DND-41 (cell line): ENCODE data around the gene ATAD3C.

ENCODE experiments used
- ATAC-seq: fragments of 200-7000 bp; cut with Tn5 transposase; 3 replicates; pipeline ENCODE4 v1.9.1; 2021; ENCODE audit warnings: low read depth; ENCODE audit not compliant: insufficient read depth
- DNase-seq: peaks from one replicate; pipeline ENCODE4 v3.0.0-alpha.2; 2020
- H2AFZ ChIP-seq: 2 replicates; pipeline ENCODE4 v1.6.0; 2012; ENCODE audit warnings: low read depth, low read length
- H3K27ac ChIP-seq: 2 replicates; pipeline ENCODE4 v1.5.1; 2012; ENCODE audit warnings: low read length, inconsistent platforms
- H3K27me3 ChIP-seq: fragments of 200-600 bp; sonication (generic); 2 replicates; pipeline ENCODE4 v1.6.0; 2012; ENCODE audit warnings: low read length, mild to moderate bottlenecking, inconsistent platforms; ENCODE audit not compliant: insufficient read depth, poor library complexity
- H3K36me3 ChIP-seq: 2 replicates; pipeline ENCODE4 v1.5.1; 2012; ENCODE audit warnings: low read length, inconsistent platforms; ENCODE audit not compliant: insufficient read depth
- H3K4me1 ChIP-seq: 2 replicates; pipeline ENCODE4 v1.5.1; 2012; ENCODE audit warnings: mild to moderate bottlenecking, low read length; ENCODE audit not compliant: insufficient read depth
- H3K4me2 ChIP-seq: 2 replicates; pipeline ENCODE4 v1.6.0; 2012; ENCODE audit warnings: mild to moderate bottlenecking, moderate library complexity, low read length, inconsistent platforms; ENCODE audit not compliant: insufficient read depth
- H3K4me3 ChIP-seq, 2 experiments: fragments of 200-600 bp in 1 of 2; shearing (Covaris generic) in 1 of 2; 2 replicates each; pipeline ENCODE4 v1.5.1; 2012 to 2016; ENCODE audit warnings: inconsistent platforms in 2 of 2, low read length in 2 of 2, mild to moderate bottlenecking in 2 of 2, low read depth in 1 of 2, moderate library complexity in 1 of 2
- H3K79me2 ChIP-seq: 2 replicates; pipeline ENCODE4 v1.6.0; 2012; ENCODE audit warnings: low read length, inconsistent platforms; ENCODE audit not compliant: insufficient read depth
- H3K9ac ChIP-seq: 2 replicates; pipeline ENCODE4 v1.6.0; 2012; ENCODE audit warnings: low read depth, mild to moderate bottlenecking, inconsistent platforms, low read length, moderate library complexity
- H3K9me3 ChIP-seq: 2 replicates; pipeline ENCODE4 v1.5.1; 2012; ENCODE audit warnings: low read length, moderate library complexity, mild to moderate bottlenecking, inconsistent platforms; ENCODE audit not compliant: insufficient read depth, severe bottlenecking
- H4K20me1 ChIP-seq: 2 replicates; pipeline ENCODE4 v1.6.0; 2012; ENCODE audit warnings: low read length; ENCODE audit not compliant: insufficient read depth
- EZH2 ChIP-seq: IDR thresholded peaks from 3 replicates; pipeline ENCODE4 v1.6.1; 2012; ENCODE audit warnings: borderline replicate concordance, low read depth, mild to moderate bottlenecking, moderate library complexity, low read length, inconsistent platforms; ENCODE audit not compliant: severe bottlenecking
- TF ChIP-seq, protein P1 (sequence below): IDR thresholded peaks from 2 replicates; pipeline ENCODE4 v1.5.1; 2012; ENCODE audit warnings: borderline replicate concordance, low read length, moderate library complexity, mild to moderate bottlenecking; ENCODE audit not compliant: poor library complexity, severe bottlenecking; ENCODE audit errors: extremely low read depth

Gene ATAD3C

GRCh38 chr1:1439546-1440261 lies 9.8 kb upstream of the ATAD3C start:
- Histone ChIP-seq H3K9ac (no peak overlapping the region), H2AFZ (no peak overlapping the region), H3K27me3 (no peaks in the 10 kb centered on the region), H3K27ac (no peak overlapping the region), H3K79me2 (no peaks in the 10 kb centered on the region), H3K4me2 (no peak overlapping the region), H3K9me3 (no peaks in the 10 kb centered on the region), H3K4me3 (no peak overlapping the region), H3K36me3 (no peaks in the 10 kb centered on the region), H3K4me1 (no peaks in the 10 kb centered on the region), H4K20me1 (no peaks in the 10 kb centered on the region)
- ATAC-seq, result no peak
- TF ChIP-seq, protein P1, sequence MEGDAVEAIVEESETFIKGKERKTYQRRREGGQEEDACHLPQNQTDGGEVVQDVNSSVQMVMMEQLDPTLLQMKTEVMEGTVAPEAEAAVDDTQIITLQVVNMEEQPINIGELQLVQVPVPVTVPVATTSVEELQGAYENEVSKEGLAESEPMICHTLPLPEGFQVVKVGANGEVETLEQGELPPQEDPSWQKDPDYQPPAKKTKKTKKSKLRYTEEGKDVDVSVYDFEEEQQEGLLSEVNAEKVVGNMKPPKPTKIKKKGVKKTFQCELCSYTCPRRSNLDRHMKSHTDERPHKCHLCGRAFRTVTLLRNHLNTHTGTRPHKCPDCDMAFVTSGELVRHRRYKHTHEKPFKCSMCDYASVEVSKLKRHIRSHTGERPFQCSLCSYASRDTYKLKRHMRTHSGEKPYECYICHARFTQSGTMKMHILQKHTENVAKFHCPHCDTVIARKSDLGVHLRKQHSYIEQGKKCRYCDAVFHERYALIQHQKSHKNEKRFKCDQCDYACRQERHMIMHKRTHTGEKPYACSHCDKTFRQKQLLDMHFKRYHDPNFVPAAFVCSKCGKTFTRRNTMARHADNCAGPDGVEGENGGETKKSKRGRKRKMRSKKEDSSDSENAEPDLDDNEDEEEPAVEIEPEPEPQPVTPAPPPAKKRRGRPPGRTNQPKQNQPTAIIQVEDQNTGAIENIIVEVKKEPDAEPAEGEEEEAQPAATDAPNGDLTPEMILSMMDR, result no peak
- no peak for TF ChIP-seq EZH2
- no peak for DNase-seq

- peak overlapping the region; percentile 29 for H2AFZ ChIP-seq
Observed at GRCh38 chr1:1440262-1441001, 9.1 kb upstream of the ATAD3C start.

GRCh38 chr1:1441002-1441888 lies 8.2 kb upstream of the ATAD3C start:
- Histone ChIP-seq H3K27ac (no peak overlapping the region), H3K27me3 (no peaks in the 10 kb centered on the region), H3K9me3 (no peaks in the 10 kb centered on the region), H3K4me2 (no peak overlapping the region; the same call in 1 of the 2 replicates), H4K20me1 (no peaks in the 10 kb centered on the region), H3K4me3 (no peak overlapping the region), H3K4me1 (no peaks in the 10 kb centered on the region), H3K36me3 (no peaks in the 10 kb centered on the region), H3K9ac (no peak overlapping the region), H3K79me2 (no peaks in the 10 kb centered on the region), H2AFZ (peak overlapping the region; percentile 29; the same call in 1 of the 2 replicates)
- DNase-seq (peak; percentile 55), ATAC-seq (peak; percentile 89)
- TF ChIP-seq, protein P1, result peak; percentile 91
- no peak for TF ChIP-seq EZH2

More at GRCh38 chr1:1440262-1441001, 9.1 kb upstream of the ATAD3C start:
- H3K4me2 ChIP-seq, result no peak overlapping the region; the same call in 1 of the 2 replicates
- no peaks in the 10 kb centered on the region for H3K36me3 ChIP-seq
- H3K9ac ChIP-seq, result no peak overlapping the region
- H3K27me3 ChIP-seq, result no peaks in the 10 kb centered on the region
- ATAC-seq (peak; percentile 11; the same call in 1 of the 3 replicates), DNase-seq (no peak)
- no peak for TF ChIP-seq EZH2
- TF ChIP-seq, protein P1, result no peak
- no peaks in the 10 kb centered on the region for H3K9me3 ChIP-seq
- H3K27ac ChIP-seq, result no peak overlapping the region
- H3K4me1 ChIP-seq, result no peaks in the 10 kb centered on the region
- H3K4me3 ChIP-seq, result no peak overlapping the region
- no peaks in the 10 kb centered on the region for H3K79me2 ChIP-seq
- no peaks in the 10 kb centered on the region for H4K20me1 ChIP-seq
